GM12872 (cell line): ENCODE results near the gene LRIG1.

Experiments used
- TF ChIP-seq, protein P1 (sequence below): IDR thresholded peaks from 3 replicates; pipeline ENCODE4 v1.5.1; 2011; ENCODE audit warnings: low read depth, mild to moderate bottlenecking, low read length, moderate library complexity; ENCODE audit not compliant: insufficient read depth

LRIG1 gene

DNA sequence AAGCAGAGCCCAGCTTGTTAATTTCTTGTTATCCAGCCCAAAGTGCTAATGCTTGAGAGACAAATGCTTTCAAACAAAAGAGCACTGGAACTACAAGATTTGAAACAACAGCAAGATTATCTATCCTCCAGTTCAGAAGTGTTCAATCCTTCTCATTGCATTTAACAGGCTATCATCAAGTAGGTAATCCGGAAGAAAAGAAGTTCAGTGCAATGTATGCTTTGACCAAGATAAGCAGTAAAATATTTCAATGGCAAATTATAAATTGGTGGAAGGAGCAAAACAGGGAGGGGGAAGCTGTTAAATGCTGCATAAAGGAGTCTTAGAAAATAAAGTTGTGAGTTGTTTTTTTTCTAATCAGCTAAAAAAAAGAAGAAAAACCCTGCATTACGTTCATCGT is 8.8 kb downstream of the LRIG1 start:
- TF ChIP-seq, protein P1, sequence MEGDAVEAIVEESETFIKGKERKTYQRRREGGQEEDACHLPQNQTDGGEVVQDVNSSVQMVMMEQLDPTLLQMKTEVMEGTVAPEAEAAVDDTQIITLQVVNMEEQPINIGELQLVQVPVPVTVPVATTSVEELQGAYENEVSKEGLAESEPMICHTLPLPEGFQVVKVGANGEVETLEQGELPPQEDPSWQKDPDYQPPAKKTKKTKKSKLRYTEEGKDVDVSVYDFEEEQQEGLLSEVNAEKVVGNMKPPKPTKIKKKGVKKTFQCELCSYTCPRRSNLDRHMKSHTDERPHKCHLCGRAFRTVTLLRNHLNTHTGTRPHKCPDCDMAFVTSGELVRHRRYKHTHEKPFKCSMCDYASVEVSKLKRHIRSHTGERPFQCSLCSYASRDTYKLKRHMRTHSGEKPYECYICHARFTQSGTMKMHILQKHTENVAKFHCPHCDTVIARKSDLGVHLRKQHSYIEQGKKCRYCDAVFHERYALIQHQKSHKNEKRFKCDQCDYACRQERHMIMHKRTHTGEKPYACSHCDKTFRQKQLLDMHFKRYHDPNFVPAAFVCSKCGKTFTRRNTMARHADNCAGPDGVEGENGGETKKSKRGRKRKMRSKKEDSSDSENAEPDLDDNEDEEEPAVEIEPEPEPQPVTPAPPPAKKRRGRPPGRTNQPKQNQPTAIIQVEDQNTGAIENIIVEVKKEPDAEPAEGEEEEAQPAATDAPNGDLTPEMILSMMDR: no peak

DNA sequence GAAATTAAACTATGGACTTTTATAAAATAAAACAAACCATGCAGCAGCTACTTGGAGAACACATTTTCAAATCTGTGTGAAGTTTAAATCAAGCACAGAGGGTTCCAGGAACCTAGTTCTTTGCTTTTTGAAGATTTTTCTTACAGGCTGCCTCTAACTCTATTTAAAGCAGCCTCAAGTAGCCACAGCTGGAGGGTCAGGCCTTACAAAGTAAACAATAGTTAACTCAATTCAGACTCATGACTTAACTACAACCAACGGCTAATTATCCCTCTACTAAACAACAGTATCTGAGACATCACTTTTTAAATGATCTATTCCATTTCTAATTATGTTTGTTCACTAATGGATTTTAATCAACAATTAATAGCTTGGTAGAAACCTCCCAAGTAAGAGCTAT is 9.8 kb downstream of the LRIG1 start:
- TF ChIP-seq, protein P1: no peak

DNA sequence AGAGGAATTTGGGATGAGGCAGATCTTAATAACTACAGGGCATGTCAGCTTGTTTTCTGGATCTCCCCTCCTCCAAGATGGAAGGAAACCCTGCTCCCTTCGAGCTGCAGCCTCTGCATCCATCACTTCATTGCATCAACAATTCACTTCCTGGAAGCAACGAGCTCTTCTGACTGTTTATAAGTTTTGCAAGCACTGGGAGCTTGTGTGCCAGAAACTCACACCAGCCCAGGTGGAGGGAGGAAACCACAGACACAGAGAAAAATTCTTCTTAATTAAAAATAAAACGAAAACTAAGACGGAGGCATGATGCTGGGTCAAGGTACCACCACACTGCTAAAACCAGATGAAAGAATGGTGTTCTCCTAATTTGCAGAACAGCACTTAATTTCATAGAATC is 10.6 kb downstream of the LRIG1 start:
- TF ChIP-seq, protein P1: no peak

DNA sequence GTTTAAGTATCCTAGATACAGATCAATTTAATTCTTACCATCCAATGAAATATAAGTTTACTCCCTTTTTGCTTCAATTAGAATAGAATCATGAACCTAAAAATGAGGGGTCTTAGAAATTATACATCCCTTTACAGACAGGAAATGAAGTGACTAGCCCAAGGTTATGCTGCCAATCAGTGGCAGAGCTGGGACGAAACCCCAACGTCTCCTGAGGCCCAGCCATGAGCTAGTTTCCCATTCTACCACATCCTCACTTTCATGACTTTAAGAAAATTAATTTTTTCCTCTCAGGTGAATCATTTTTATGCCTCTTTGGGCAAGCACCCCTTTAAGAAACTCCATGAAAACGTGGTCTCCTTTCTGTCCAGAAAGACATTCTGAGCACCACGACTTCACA is 11.2 kb downstream of the LRIG1 start:
- TF ChIP-seq, protein P1: no peak

DNA sequence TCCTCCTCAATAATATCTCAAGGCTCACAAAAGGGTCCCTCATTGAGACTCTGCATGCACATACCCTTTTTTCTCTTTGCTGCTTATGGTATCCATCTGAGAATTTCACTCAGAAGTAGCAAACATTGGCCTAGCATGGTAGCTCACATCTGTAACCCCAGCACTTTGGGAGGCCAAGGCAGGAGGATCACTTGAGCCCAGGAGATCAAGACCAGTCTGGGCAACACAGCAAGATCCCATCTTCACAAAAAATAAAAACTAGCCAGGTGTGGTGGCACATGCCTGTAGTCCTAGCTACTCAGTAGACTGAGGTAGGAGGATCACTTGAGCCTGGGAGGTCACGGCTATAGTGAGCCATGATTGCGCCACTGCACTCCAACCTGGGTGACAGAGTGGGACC is 11.7 kb downstream of the LRIG1 start:
- TF ChIP-seq, protein P1: no peak

DNA sequence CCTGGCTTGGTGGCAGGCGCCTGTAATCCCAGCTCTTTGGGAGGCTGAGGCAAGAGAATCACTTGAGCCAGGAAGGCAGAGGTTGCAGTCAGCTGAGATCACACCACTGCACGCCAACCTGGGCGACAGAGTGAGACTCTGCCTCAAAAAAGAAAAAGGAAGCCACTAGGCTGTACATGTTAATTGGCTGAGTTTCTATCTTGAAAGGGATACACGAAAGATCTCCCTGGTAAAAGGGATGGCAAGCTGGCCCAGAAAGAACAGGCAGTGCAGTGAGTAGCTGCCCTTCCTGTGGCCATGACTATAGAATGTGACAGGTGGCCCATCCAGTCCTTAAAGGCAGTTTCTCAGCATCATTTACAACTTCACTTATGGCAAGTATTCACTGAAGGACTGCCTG is 12.3 kb downstream of the LRIG1 start:
- TF ChIP-seq, protein P1: no peak

DNA sequence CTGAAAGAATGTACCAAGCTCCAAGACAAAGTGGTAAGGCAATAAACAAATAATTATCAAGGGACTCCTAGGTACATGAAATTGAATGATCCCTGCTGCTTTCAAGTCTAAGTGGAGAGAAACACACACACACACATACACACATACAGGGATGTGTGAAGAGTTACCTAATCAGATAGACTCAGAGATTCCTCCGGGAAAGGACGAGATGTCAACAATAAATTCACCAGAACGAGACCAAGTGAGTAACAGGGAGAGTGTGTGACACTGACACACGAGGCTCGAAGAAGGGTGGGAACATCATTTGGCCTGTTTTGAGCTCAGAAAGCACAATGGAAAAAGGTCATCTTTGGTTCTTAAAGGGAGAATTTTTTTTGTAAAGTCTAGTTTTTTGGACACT is 13.4 kb downstream of the LRIG1 start:
- TF ChIP-seq, protein P1: no peak

DNA sequence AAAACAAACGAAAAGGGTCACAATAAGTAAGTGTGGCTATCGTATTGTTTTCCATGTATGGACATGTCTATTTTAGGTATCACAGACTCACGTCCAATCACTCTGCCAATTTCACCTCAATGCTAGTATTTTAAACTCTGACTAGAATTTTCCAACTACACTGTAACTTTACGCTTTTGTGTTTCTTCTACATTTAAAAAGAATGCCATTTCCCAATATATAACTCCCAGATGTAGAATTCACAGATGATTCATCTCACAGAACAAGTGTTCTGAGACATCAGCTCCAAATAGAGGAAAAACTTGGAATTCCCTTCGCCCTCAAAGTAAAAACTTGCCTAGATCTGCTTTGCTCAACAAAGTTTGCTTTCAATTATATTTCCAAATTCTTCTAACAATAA is 14.2 kb downstream of the LRIG1 start:
- TF ChIP-seq, protein P1: no peak
